SK-N-MC (cell line): ENCODE results near the gene CNOT1.

Experiments used
- EZH2 ChIP-seq: fragments of 200-600 bp; sonication (generic); IDR thresholded peaks from one replicate; pipeline ENCODE4 v1.6.1; 2017; ENCODE audit warnings: antibody characterized with exemption
- FOXP2 ChIP-seq: optimal IDR thresholded peaks from 2 replicates; pipeline ENCODE3; 2011; ENCODE audit warnings: mild to moderate bottlenecking, moderate library complexity; ENCODE audit not compliant: insufficient read depth; ENCODE audit errors: extremely low read length, control extremely low read depth
- POLR2AphosphoS5 ChIP-seq: IDR thresholded peaks from 2 replicates; pipeline ENCODE4 v1.6.1; 2012; ENCODE audit warnings: mild to moderate bottlenecking, low read depth, low read length, borderline replicate concordance

GRCh38 chr16:58518980-58519368, 110.7 kb downstream of the CNOT1 start:
- no peak for TF ChIP-seq POLR2AphosphoS5
- TF ChIP-seq EZH2 = no peak
- TF ChIP-seq FOXP2 = no peak
